HK-2 (cell line): ENCODE data around the gene ZNF136.

Experiments used
- DNase-seq: peaks from one replicate; pipeline ENCODE4 v3.0.0-alpha.2; 2018; ENCODE audit not compliant: unreplicated experiment

The ZNF136 gene

GRCh38 chr19:12162882-12163806, at the start of gene ZNF136:
TSS of gene ZNF136 (plus strand) at chr19:12163096. CDS start at chr19:12163204, 108 bp downstream.
- peak; percentile 95 for DNase-seq

- no peak for DNase-seq
Measured at GRCh38 chr19:12113121-12113520, 49.8 kb upstream of the ZNF136 start.

- no peak for DNase-seq
Measured at GRCh38 chr19:12117201-12117970, 45.5 kb upstream of the ZNF136 start.

- no peak for DNase-seq
Measured at GRCh38 chr19:12126707-12127106, 36.2 kb upstream of the ZNF136 start.

- DNase-seq, result no peak
Measured at GRCh38 chr19:12133069-12133468, 29.8 kb upstream of the ZNF136 start.

GRCh38 chr19:12137221-12137940, 25.5 kb upstream of the ZNF136 start:
- no peak for DNase-seq

GRCh38 chr19:12139269-12139668, 23.6 kb upstream of the ZNF136 start:
- no peak for DNase-seq

- peak; percentile 92 for DNase-seq
Measured at GRCh38 chr19:12139885-12140544, 22.9 kb upstream of the ZNF136 start, which contains the start of gene ZNF20. TSS of gene ZNF20 (minus strand) at chr19:12140350. CDS start at chr19:12140182, 168 bp downstream.

- peak; percentile 60 for DNase-seq
Measured at GRCh38 chr19:12140545-12141404, 22.1 kb upstream of the ZNF136 start.

- DNase-seq, result no peak
Measured at GRCh38 chr19:12141405-12141736, 21.5 kb upstream of the ZNF136 start.

GRCh38 chr19:12145348-12145747, 17.5 kb upstream of the ZNF136 start:
- DNase-seq, result no peak

- DNase-seq, result no peak
Measured at GRCh38 chr19:12155324-12155860, 7.5 kb upstream of the ZNF136 start.

- peak; percentile 91 for DNase-seq
Measured at GRCh38 chr19:12156223-12157058, 6.5 kb upstream of the ZNF136 start, which contains the start of gene ZNF625. TSS of gene ZNF625 (minus strand) at chr19:12156734. CDS start at chr19:12156558, 176 bp downstream.

- DNase-seq, result no peak
Measured at GRCh38 chr19:12159773-12160414, 3.0 kb upstream of the ZNF136 start.

GRCh38 chr19:12162513-12162881, 399 bp upstream of the ZNF136 start:
- no peak for DNase-seq

- DNase-seq, result no peak
Measured at GRCh38 chr19:12163826-12164225, 930 bp downstream of the ZNF136 start.

- no peak for DNase-seq
Measured at GRCh38 chr19:12166626-12167025, 3.7 kb downstream of the ZNF136 start.

GRCh38 chr19:12180377-12180776, 17.5 kb downstream of the ZNF136 start:
- DNase-seq, result no peak

GRCh38 chr19:12187625-12188024, 24.7 kb downstream of the ZNF136 start:
- no peak for DNase-seq
